Gastrocnemius medialis (tissue), 4 donors: ENCODE data around the gene MEIKIN.

Source experiments
- POLR2A ChIP-seq, 2 donors: fragments of 450-650 bp; IDR thresholded peaks; one replicate each; pipeline ENCODE4 v1.6.1; 2017; ENCODE audit warnings: antibody characterized with exemption in 2 of 2, mild to moderate bottlenecking in 2 of 2, moderate library complexity in 2 of 2
- TF ChIP-seq, protein P1 (sequence below), 5 experiments: fragments of 450-650 bp in 3 of 5; fragments of 200-600 bp in 2 of 5; sonication (generic) in 2 of 5; IDR thresholded peaks in 4 of 5; conservative IDR thresholded peaks in 1 of 5; 1 replicate in 4 of 5; 2 replicates in 1 of 5; pipeline ENCODE4 v1.5.1; 2016 to 2019; ENCODE audit warnings: antibody characterized with exemption in 5 of 5, mild to moderate bottlenecking in 3 of 5, moderate library complexity in 3 of 5

GRCh38 chr5:131758520-131758900 lies 187.0 kb downstream of the MEIKIN start:
- TF ChIP-seq, protein P1, sequence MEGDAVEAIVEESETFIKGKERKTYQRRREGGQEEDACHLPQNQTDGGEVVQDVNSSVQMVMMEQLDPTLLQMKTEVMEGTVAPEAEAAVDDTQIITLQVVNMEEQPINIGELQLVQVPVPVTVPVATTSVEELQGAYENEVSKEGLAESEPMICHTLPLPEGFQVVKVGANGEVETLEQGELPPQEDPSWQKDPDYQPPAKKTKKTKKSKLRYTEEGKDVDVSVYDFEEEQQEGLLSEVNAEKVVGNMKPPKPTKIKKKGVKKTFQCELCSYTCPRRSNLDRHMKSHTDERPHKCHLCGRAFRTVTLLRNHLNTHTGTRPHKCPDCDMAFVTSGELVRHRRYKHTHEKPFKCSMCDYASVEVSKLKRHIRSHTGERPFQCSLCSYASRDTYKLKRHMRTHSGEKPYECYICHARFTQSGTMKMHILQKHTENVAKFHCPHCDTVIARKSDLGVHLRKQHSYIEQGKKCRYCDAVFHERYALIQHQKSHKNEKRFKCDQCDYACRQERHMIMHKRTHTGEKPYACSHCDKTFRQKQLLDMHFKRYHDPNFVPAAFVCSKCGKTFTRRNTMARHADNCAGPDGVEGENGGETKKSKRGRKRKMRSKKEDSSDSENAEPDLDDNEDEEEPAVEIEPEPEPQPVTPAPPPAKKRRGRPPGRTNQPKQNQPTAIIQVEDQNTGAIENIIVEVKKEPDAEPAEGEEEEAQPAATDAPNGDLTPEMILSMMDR (IDR thresholded peaks at IDR 0.05 in 4 of 5, conservative IDR thresholded peaks at IDR 0.05 in 1 of 5) = no peak
- no peak for TF ChIP-seq POLR2A (IDR thresholded peaks at IDR 0.05)
